Cardiac muscle cell (in vitro differentiated cells and primary cell): ENCODE data around the gene SCYGR1. TPM values are rescaled to one million over a fixed set of nuclear protein-coding genes. Genes with fewer than 3 reads are reported as not detected.
A peak's percentile ranks its signal among the peaks of the same experiment; 100 is the strongest.

Experiments
- DNase-seq, 2 donors: peaks; one replicate each; pipeline versions ENCODE4 v3.0.0 to v3.0.0-alpha.2; 2010 to 2017; ENCODE audit warnings: low read depth in 1 of 2, low spot score in 1 of 2
- H3K27ac ChIP-seq: fragments of 200-600 bp; sonication (generic); 2 replicates; pipeline ENCODE4 v1.5.1; 2016
- H3K27me3 ChIP-seq: fragments of 200-600 bp; sonication (generic); 2 replicates; pipeline ENCODE4 v1.6.0; 2016; ENCODE audit warnings: control low read depth
- H3K36me3 ChIP-seq: fragments of 200-600 bp; sonication (generic); 2 replicates; pipeline ENCODE4 v1.5.1; 2016; ENCODE audit warnings: control low read depth
- H3K4me1 ChIP-seq: fragments of 200-600 bp; sonication (generic); 2 replicates; pipeline ENCODE4 v1.8.1; 2017; ENCODE audit warnings: low read depth, mild to moderate bottlenecking, mixed run types
- H3K4me3 ChIP-seq: fragments of 200-600 bp; sonication (generic); 2 replicates; pipeline ENCODE4 v1.5.1; 2016; ENCODE audit warnings: mild to moderate bottlenecking
- H3K9me3 ChIP-seq: fragments of 200-600 bp; sonication (generic); 2 replicates; pipeline ENCODE4 v1.5.1; 2017; ENCODE audit warnings: low read depth, mild to moderate bottlenecking, control low read depth
- CTCF ChIP-seq: IDR thresholded peaks from 2 replicates; pipeline ENCODE4 v1.5.1; 2012; ENCODE audit warnings: low read depth, mild to moderate bottlenecking, low read length
- polyA plus RNA-seq: library from polyadenylated mRNA; unstranded; fragments of >200 nt; fragmentation: Nextera tagmentation; extraction: Ambion mirVana; gene quantifications from 2 replicates; pipeline ENCODE4 v1.2.1, GENCODE V29; 2016
- total RNA-seq: library from RNA; depleted of rRNA; stranded (reverse); fragments of >200 nt; gene quantifications from 2 replicates; pipeline ENCODE4 v1.2.3, GENCODE V29; 2016

The SCYGR1 gene
- total and polyA plus RNA-seq, 2 experiments from 2014 or later: not detected

GRCh38 chr2:227423656-227424499 lies 36.1 kb upstream of the SCYGR1 start:
- H3K36me3 ChIP-seq: no peaks in the 10 kb centered on the region
- H3K9me3 ChIP-seq: no peaks in the 10 kb centered on the region
- no peak for DNase-seq
- no peak overlapping the region for H3K27ac ChIP-seq
- no peaks in the 10 kb centered on the region for H3K4me1 ChIP-seq
- TF ChIP-seq CTCF: no peak
- no peak overlapping the region for H3K4me3 ChIP-seq
- H3K27me3 ChIP-seq: no peaks in the 10 kb centered on the region

- H3K4me1 ChIP-seq: no peaks in the 10 kb centered on the region
- H3K36me3 ChIP-seq: no peaks in the 10 kb centered on the region
- no peak overlapping the region for H3K4me3 ChIP-seq
- no peak for DNase-seq
- H3K9me3 ChIP-seq: no peaks in the 10 kb centered on the region
- H3K27me3 ChIP-seq: no peaks in the 10 kb centered on the region
- no peak overlapping the region for H3K27ac ChIP-seq
- TF ChIP-seq CTCF: no peak
These were observed 32.6 kb upstream of the SCYGR1 start for GRCh38 chr2:227420087-227421052.

- no peak overlapping the region for H3K4me3 ChIP-seq
- TF ChIP-seq CTCF: no peak
- no peaks in the 10 kb centered on the region for H3K36me3 ChIP-seq
- no peaks in the 10 kb centered on the region for H3K27me3 ChIP-seq
- no peak for DNase-seq
- H3K9me3 ChIP-seq: no peaks in the 10 kb centered on the region
- H3K4me1 ChIP-seq: no peaks in the 10 kb centered on the region
- H3K27ac ChIP-seq: no peak overlapping the region
These were observed 29.0 kb upstream of the SCYGR1 start for GRCh38 chr2:227416701-227417100.

- H3K4me3 ChIP-seq: no peak overlapping the region
- TF ChIP-seq CTCF: no peak
- H3K4me1 ChIP-seq: no peaks in the 10 kb centered on the region
- H3K27me3 ChIP-seq: no peaks in the 10 kb centered on the region
- H3K27ac ChIP-seq: no peak overlapping the region
- no peaks in the 10 kb centered on the region for H3K9me3 ChIP-seq
- DNase-seq: peak in 1 of 2 donors; percentile 92
- H3K36me3 ChIP-seq: no peaks in the 10 kb centered on the region
These were observed 28.0 kb upstream of the SCYGR1 start for GRCh38 chr2:227415538-227416424.

- H3K27ac ChIP-seq: no peak overlapping the region
- peak in 1 of 2 donors; percentile 93 for DNase-seq
- TF ChIP-seq CTCF: no peak
- no peak overlapping the region for H3K4me3 ChIP-seq
- H3K4me1 ChIP-seq: no peaks in the 10 kb centered on the region
- no peaks in the 10 kb centered on the region for H3K36me3 ChIP-seq
- H3K9me3 ChIP-seq: no peaks in the 10 kb centered on the region
- H3K27me3 ChIP-seq: no peaks in the 10 kb centered on the region
These were observed 27.1 kb upstream of the SCYGR1 start for GRCh38 chr2:227414846-227415245.
